NT2/D1 (cell line): Measurements from ENCODE around the gene SORCS1.

Source experiments
- SUZ12 ChIP-seq: IDR thresholded peaks from 2 replicates; pipeline ENCODE4 v1.6.1; 2011; ENCODE audit not compliant: insufficient read length, insufficient read depth; ENCODE audit errors: extremely low read depth
- YY1 ChIP-seq: IDR thresholded peaks from 2 replicates; pipeline ENCODE4 v1.6.1; 2011; ENCODE audit not compliant: insufficient read length, insufficient read depth
- ZNF274 ChIP-seq: IDR thresholded peaks from 2 replicates; pipeline ENCODE4 v1.6.1; 2011; ENCODE audit warnings: mild to moderate bottlenecking, low read depth, low read length

GRCh38 chr10:106679314-106679713 is 485.2 kb downstream of the SORCS1 start:
- TF ChIP-seq ZNF274 = no peak
- no peak for TF ChIP-seq YY1
- TF ChIP-seq SUZ12 = no peak
